ENCODE data around the gene FBLN2. TPM values are rescaled to one million over a fixed set of nuclear protein-coding genes. Genes with fewer than 3 reads are reported as not detected.

The FBLN2 gene
- total RNA-seq, 4 donors from 2014 or later: 20.6 to 51.2 (median 32.8) TPM

DNA sequence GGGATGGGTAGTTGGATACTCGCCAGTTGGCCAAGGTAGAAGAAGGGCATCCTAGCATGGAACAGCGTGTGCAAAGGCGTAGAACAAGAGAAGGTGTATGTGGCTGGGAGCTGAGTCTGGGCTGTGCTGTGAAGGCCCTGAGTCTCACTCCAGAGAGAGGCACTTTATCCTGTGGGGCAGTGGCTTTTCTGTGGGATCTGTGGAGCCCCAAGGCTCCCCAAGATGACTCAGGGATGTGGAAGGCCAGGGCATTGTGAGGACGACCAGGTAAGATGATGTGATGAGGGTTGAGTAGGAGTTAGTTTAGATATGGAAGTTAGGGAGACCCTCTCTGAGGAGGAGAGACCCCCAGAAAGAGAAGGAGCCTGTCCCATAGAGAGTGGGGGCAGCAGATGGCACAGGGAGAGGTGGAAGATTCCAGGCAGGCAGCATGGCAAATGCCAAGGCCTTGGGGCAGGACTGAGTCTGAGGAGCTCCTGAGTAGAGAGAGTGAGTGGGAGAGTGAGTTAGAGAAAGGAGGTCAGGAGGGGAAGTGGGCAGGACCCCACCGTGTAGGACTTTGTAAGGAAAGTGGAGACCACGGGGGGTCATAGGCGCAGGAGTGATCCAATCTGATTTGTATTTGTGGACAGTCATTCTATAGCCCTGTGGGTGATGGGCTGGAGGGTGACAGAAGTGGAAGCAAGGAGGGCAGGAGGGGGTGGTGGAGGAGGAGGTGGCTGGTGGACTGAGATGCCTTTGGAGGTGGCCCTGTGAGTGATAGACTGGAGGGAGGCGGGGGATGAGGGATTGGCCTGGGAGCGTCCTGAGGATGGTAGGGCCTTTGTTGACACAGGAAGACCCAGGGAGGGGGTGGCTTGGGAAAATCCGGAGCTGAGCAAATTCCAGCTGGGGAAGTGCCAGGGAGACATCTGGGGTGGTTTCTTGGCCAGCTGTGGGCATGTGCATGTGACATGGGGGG lies 50.3 kb downstream of the FBLN2 start:
- Histone ChIP-seq H3K27me3 (no peaks in the 10 kb centered on the region), H3K4me3 (no peak overlapping the region), H3K4me1 (no peaks in the 10 kb centered on the region), H3K36me3 (no peaks in the 10 kb centered on the region), H3K9me3 (no peaks in the 10 kb centered on the region), H3K27ac (no peak overlapping the region)
- DNase-seq: no peak
- TF ChIP-seq, protein P1, sequence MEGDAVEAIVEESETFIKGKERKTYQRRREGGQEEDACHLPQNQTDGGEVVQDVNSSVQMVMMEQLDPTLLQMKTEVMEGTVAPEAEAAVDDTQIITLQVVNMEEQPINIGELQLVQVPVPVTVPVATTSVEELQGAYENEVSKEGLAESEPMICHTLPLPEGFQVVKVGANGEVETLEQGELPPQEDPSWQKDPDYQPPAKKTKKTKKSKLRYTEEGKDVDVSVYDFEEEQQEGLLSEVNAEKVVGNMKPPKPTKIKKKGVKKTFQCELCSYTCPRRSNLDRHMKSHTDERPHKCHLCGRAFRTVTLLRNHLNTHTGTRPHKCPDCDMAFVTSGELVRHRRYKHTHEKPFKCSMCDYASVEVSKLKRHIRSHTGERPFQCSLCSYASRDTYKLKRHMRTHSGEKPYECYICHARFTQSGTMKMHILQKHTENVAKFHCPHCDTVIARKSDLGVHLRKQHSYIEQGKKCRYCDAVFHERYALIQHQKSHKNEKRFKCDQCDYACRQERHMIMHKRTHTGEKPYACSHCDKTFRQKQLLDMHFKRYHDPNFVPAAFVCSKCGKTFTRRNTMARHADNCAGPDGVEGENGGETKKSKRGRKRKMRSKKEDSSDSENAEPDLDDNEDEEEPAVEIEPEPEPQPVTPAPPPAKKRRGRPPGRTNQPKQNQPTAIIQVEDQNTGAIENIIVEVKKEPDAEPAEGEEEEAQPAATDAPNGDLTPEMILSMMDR (IDR thresholded peaks at IDR 0.05): no peak
- no peak for TF ChIP-seq POLR2A (IDR thresholded peaks at IDR 0.05)

DNA sequence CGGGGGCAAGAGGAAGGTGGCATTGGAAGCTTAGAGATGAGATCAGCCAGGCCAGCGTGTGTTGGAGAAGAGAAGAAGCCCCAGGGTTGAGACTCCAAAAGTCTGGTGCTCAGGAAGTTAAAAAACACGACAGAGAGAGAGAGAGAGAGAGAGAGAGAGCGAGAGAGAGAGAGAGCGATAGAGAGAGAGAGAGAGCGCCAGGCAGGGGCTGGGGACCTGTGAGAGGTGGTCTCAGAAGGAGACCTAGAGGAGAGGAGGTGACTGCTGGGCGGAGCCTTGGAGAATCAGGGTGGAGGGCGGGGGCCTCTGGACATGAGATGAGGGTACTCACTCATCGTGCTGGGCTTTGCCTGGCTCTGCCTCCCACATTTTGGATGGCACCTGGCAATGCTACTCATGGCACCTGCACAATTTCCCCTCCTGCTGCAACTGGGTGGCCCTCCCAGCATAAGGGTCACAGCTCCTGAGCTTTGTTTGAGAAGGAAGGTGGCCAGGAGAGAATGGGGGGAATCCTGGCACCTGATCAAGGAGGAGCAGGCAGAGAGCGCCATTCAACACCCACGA lies 51.0 kb downstream of the FBLN2 start:
- TF ChIP-seq, protein P1 (IDR thresholded peaks at IDR 0.05): no peak
- TF ChIP-seq POLR2A (IDR thresholded peaks at IDR 0.05): no peak
- Histone ChIP-seq H3K27ac (no peak overlapping the region), H3K9me3 (no peaks in the 10 kb centered on the region), H3K4me3 (no peak overlapping the region), H3K27me3 (no peaks in the 10 kb centered on the region), H3K4me1 (no peaks in the 10 kb centered on the region), H3K36me3 (no peaks in the 10 kb centered on the region)
- DNase-seq: no peak

DNA sequence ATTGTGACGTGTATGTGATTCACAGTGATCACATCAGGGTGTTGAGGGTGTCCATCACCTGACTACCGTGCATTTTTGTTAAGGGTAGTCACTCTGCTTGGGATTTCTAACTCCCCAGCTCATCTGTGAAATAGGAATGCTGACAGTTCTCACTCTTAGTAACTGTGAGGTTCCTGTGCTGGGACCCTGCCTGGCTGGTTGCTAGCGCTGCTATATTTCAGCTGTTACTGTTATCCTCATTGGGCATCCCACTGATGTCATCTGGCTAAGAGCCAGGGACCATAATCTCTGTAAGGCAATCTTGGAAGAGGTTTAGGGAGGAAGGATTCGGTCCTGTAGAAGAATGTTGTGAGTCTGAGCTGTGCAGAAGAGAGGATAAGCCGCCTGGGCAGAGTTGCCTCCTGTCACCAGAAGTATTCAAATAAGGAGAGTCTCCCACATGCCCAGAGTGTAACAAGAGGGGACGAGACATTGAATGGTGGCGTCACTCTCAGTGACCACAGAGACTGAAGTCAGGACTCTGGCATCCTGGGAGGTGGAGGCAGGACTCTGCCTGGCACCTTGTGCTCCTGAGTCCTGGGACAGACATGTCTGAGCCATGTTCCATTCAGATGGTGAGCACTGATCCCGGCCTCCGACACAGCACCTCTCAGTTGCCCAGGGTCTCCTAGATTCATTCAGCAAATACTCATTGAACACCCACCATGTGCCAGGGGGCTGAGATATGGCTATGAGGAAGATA lies 52.2 kb downstream of the FBLN2 start:
- no peaks in the 10 kb centered on the region for H3K36me3 ChIP-seq
- TF ChIP-seq, protein P1 (IDR thresholded peaks at IDR 0.05): no peak
- no peak for TF ChIP-seq POLR2A (IDR thresholded peaks at IDR 0.05)
- H3K4me3 ChIP-seq: no peak overlapping the region
- no peak overlapping the region for H3K27ac ChIP-seq
- H3K27me3 ChIP-seq: no peaks in the 10 kb centered on the region
- DNase-seq: no peak
- no peaks in the 10 kb centered on the region for H3K4me1 ChIP-seq
- no peaks in the 10 kb centered on the region for H3K9me3 ChIP-seq

DNA sequence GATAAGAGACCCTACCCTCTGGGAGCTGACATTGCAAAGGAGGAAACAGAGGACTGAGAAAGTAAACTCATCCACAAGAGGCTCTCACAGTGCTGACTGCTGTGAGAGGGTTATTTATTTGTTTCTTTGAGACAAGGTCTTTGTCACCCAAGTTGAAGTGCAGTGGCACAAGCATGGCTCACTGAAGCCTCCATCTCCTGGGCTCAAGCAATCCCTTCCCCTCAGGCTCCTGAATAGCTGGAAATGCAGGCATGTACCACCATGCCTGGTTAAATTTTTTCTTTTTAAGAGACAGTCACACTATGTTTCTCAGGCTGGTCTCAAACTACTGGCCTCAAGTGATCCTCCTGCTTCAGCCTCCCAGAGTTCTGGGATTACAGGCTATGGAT lies 52.8 kb downstream of the FBLN2 start:
- H3K4me1 ChIP-seq: no peaks in the 10 kb centered on the region
- no peak overlapping the region for H3K4me3 ChIP-seq
- no peak overlapping the region for H3K27ac ChIP-seq
- H3K9me3 ChIP-seq: no peaks in the 10 kb centered on the region
- no peaks in the 10 kb centered on the region for H3K36me3 ChIP-seq
- H3K27me3 ChIP-seq: no peaks in the 10 kb centered on the region
- no peak for DNase-seq
- TF ChIP-seq POLR2A (IDR thresholded peaks at IDR 0.05): no peak
- TF ChIP-seq, protein P1 (IDR thresholded peaks at IDR 0.05): no peak

DNA sequence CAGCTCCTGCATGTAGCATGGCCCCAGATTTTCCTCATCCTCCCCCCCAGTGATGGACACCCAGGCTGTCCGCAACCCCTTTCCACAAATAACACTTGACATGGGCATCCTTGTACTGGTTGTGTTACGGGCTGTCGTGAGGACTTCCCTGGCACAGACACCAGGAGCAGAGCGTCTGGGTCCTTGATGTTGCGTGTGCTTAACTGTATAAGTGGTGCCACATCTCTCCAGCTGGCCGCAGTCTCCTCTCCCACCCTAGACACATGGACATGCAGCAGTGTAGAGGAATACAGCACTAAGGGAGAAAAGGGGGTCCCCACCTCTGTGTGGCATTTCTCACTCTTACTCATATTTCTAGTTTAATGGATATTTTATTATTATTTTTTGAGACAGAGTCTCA lies 56.6 kb downstream of the FBLN2 start:
- no peaks in the 10 kb centered on the region for H3K4me1 ChIP-seq
- no peaks in the 10 kb centered on the region for H3K27me3 ChIP-seq
- no peaks in the 10 kb centered on the region for H3K36me3 ChIP-seq
- no peak for DNase-seq
- TF ChIP-seq, protein P1 (IDR thresholded peaks at IDR 0.05): no peak
- TF ChIP-seq POLR2A (IDR thresholded peaks at IDR 0.05): no peak
- H3K27ac ChIP-seq: no peak overlapping the region
- H3K9me3 ChIP-seq: no peaks in the 10 kb centered on the region
- no peak overlapping the region for H3K4me3 ChIP-seq

Measured in Peyer's patch (tissue), 4 donors.